H1 (cell line): ENCODE measurements around the gene PSMB9. TPM values are rescaled to one million over a fixed set of nuclear protein-coding genes. Genes with fewer than 3 reads are reported as not detected.

Source experiments
- CTCF ChIA-PET: fragments of 300-600 bp; sonication (Branson Sonifier 250); formaldehyde crosslinking; loops from one replicate; lab custom pipeline; 2021; ENCODE audit not compliant: partially characterized antibody; lab: Charles Lee
- POLR2A ChIA-PET: fragments of 300-600 bp; sonication (Branson Sonifier 250); formaldehyde crosslinking; loops from one replicate; lab custom pipeline; 2021; ENCODE audit warnings: inconsistent platforms; ENCODE audit not compliant: partially characterized antibody; lab: Charles Lee
- DNase-seq, 2 experiments: peaks; one replicate each; pipeline versions ENCODE4 v3.0.0 to v3.0.0-alpha.2; 2010 to 2022; ENCODE audit warnings: low spot score in 2 of 2, low read depth in 1 of 2, mixed read lengths in 1 of 2
- FAIRE-seq: peaks from 2 replicates; lab custom pipeline; 2011; peaks lifted over from hg19 to GRCh38; lab: Jason Lieb, UNC
- H2AFZ ChIP-seq: 2 replicates; pipeline ENCODE4 v1.8.1; 2012; ENCODE audit warnings: low read length, inconsistent platforms
- H2AK5ac ChIP-seq: 2 replicates; pipeline ENCODE4 v1.6.1; 2013; ENCODE audit warnings: low read depth, low read length
- H2BK120ac ChIP-seq: replicated peaks from 2 replicates; pipeline ENCODE3; 2013; ENCODE audit warnings: low read depth, low read length, inconsistent platforms
- H2BK12ac ChIP-seq: 2 replicates; pipeline ENCODE4 v1.6.1; 2013; ENCODE audit warnings: low read depth, low read length
- H2BK15ac ChIP-seq: 2 replicates; pipeline ENCODE4 v1.6.1; 2013; ENCODE audit warnings: low read length
- H2BK20ac ChIP-seq: 2 replicates; pipeline ENCODE4 v1.6.1; 2013; ENCODE audit warnings: low read length
- H2BK5ac ChIP-seq: 2 replicates; pipeline ENCODE4 v1.6.1; 2013; ENCODE audit warnings: low read depth, low read length
- H3K14ac ChIP-seq: 2 replicates; pipeline ENCODE4 v1.6.1; 2013; ENCODE audit warnings: inconsistent platforms; ENCODE audit not compliant: insufficient read length
- H3K18ac ChIP-seq: 2 replicates; pipeline ENCODE4 v1.6.1; 2013; ENCODE audit warnings: low read length; ENCODE audit errors: extremely low read depth
- H3K23ac ChIP-seq: 2 replicates; pipeline ENCODE4 v1.6.1; 2013; ENCODE audit warnings: inconsistent platforms; ENCODE audit not compliant: insufficient read length
- H3K23me2 ChIP-seq: 2 replicates; pipeline ENCODE4 v1.6.1; 2013; ENCODE audit warnings: low read depth, low read length
- H3K27ac ChIP-seq: 2 replicates; pipeline ENCODE4 v1.6.1; 2011; ENCODE audit warnings: low read depth, low read length, inconsistent platforms
- H3K27me3 ChIP-seq, 4 experiments: replicated peaks in 1 of 4; 1 replicate in 1 of 4; 2 replicates in 3 of 4; pipeline versions ENCODE4 v1.6.1 to v1.8.1; 2011 to 2013; ENCODE audit warnings: low read length in 3 of 4, mild to moderate bottlenecking in 3 of 4, inconsistent platforms in 2 of 4, mixed read lengths in 2 of 4, moderate library complexity in 1 of 4; ENCODE audit not compliant: control insufficient read depth in 3 of 4, insufficient read depth in 3 of 4; ENCODE audit errors: extremely low read depth in 1 of 4
- H3K36me3 ChIP-seq, 4 experiments: 2 replicates each; pipeline versions ENCODE4 v1.6.1 to v1.8.1; 2011 to 2013; ENCODE audit warnings: mild to moderate bottlenecking in 4 of 4, low read length in 3 of 4, moderate library complexity in 2 of 4, control low read depth in 1 of 4, inconsistent platforms in 1 of 4; ENCODE audit not compliant: insufficient read depth in 4 of 4, control insufficient read depth in 2 of 4
- H3K4ac ChIP-seq: replicated peaks from 2 replicates; pipeline ENCODE3; 2013; ENCODE audit warnings: low read length, low read depth, mixed read lengths, inconsistent platforms; ENCODE audit not compliant: insufficient read length
- H3K4me1 ChIP-seq, 4 experiments: replicated peaks in 1 of 4; 1 replicate in 1 of 4; 2 replicates in 3 of 4; pipeline versions ENCODE4 v1.6.1 to v1.8.1; 2011 to 2013; ENCODE audit warnings: low read length in 3 of 4, inconsistent platforms in 2 of 4, mixed read lengths in 1 of 4; ENCODE audit not compliant: insufficient read depth in 4 of 4, control insufficient read depth in 3 of 4
- H3K4me2 ChIP-seq, 2 experiments: 2 replicates each; pipeline versions ENCODE4 v1.6.1 to v1.8.1; 2011 to 2013; ENCODE audit warnings: low read depth in 2 of 2, low read length in 2 of 2, control low read depth in 1 of 2, inconsistent platforms in 1 of 2, mild to moderate bottlenecking in 1 of 2; ENCODE audit not compliant: insufficient read depth in 1 of 2
- H3K4me3 ChIP-seq, 4 experiments: fragments of 200-600, 300-600 bp in 1 of 4; sonication (generic), shearing (Covaris generic), sonication (Bioruptor Twin) in 1 of 4; 2 replicates each; pipeline versions ENCODE4 v1.5.1 to v1.8.1; 2011 to 2016; ENCODE audit warnings: low read length in 4 of 4, low read depth in 3 of 4, control low read depth in 2 of 4, inconsistent platforms in 2 of 4, mild to moderate bottlenecking in 2 of 4, mixed read lengths in 1 of 4, moderate library complexity in 1 of 4; ENCODE audit not compliant: insufficient read depth in 2 of 4; ENCODE audit errors: extremely low read depth in 1 of 4
- H3K56ac ChIP-seq: replicated peaks from 2 replicates; pipeline ENCODE3; 2013; ENCODE audit warnings: low read depth, mild to moderate bottlenecking, mixed read lengths, low read length, inconsistent platforms; ENCODE audit not compliant: insufficient read length
- H3K79me1 ChIP-seq: 2 replicates; pipeline ENCODE4 v1.6.1; 2013; ENCODE audit warnings: low read depth, low read length, control low read depth
- H3K79me2 ChIP-seq, 2 experiments: 2 replicates each; pipeline versions ENCODE4 v1.6.1 to v1.8.1; 2012 to 2013; ENCODE audit warnings: low read length in 2 of 2, mild to moderate bottlenecking in 2 of 2, inconsistent platforms in 1 of 2; ENCODE audit not compliant: insufficient read depth in 2 of 2, control insufficient read depth in 1 of 2
- H3K9ac ChIP-seq, 4 experiments: replicated peaks in 1 of 4; 1 replicate in 1 of 4; 2 replicates in 3 of 4; pipeline versions ENCODE4 v1.6.1 to v1.8.1; 2011 to 2013; ENCODE audit warnings: low read depth in 3 of 4, low read length in 3 of 4, control low read depth in 2 of 4, mild to moderate bottlenecking in 2 of 4, moderate library complexity in 2 of 4, inconsistent platforms in 1 of 4; ENCODE audit errors: extremely low read depth in 1 of 4
- H3K9me3 ChIP-seq, 2 experiments: 2 replicates each; pipeline versions ENCODE4 v1.6.1 to v1.8.1; 2012 to 2013; ENCODE audit warnings: mild to moderate bottlenecking in 2 of 2, moderate library complexity in 2 of 2, control low read depth in 1 of 2, inconsistent platforms in 1 of 2, low read depth in 1 of 2, low read length in 1 of 2, mixed read lengths in 1 of 2; ENCODE audit not compliant: insufficient read depth in 2 of 2
- H4K20me1 ChIP-seq, 2 experiments: replicated peaks in 1 of 2; 2 replicates each; pipeline versions ENCODE3 to v1.8.1; 2011 to 2013; ENCODE audit warnings: inconsistent platforms in 2 of 2, low read length in 2 of 2, mild to moderate bottlenecking in 1 of 2; ENCODE audit not compliant: insufficient read depth in 2 of 2, control insufficient read depth in 1 of 2
- H4K5ac ChIP-seq: 2 replicates; pipeline ENCODE4 v1.6.1; 2013; ENCODE audit warnings: low read length, low read depth, mixed read lengths, inconsistent platforms; ENCODE audit not compliant: insufficient read length
- H4K8ac ChIP-seq: 2 replicates; pipeline ENCODE4 v1.8.0; 2013; ENCODE audit warnings: mild to moderate bottlenecking, moderate library complexity, low read length, inconsistent platforms; ENCODE audit not compliant: insufficient read depth; ENCODE audit errors: extremely low read depth
- H4K91ac ChIP-seq: replicated peaks from 2 replicates; pipeline ENCODE3; 2013; ENCODE audit warnings: low read length, mixed read lengths, inconsistent platforms; ENCODE audit not compliant: insufficient read length
- CHD2 ChIP-seq: IDR thresholded peaks from 2 replicates; pipeline ENCODE4 v1.6.1; 2012; ENCODE audit warnings: low read length, improper control_type of control experiment
- MAFK ChIP-seq: IDR thresholded peaks from 2 replicates; pipeline ENCODE4 v1.6.1; 2012; ENCODE audit warnings: low read depth, mild to moderate bottlenecking, improper control_type of control experiment, low read length
- WGBS, 2 experiments: shearing (Covaris generic) in 1 of 2; methylation state at CpG; one replicate each; pipeline versions ENCODE4 v1.1.6 to v1.1.7; 2013 to 2015; ENCODE audit warnings: low lambda C conversion rate in 2 of 2, mixed read lengths in 2 of 2, inconsistent platforms in 1 of 2, low coverage in 1 of 2, missing lambda C conversion rate in 1 of 2; ENCODE audit not compliant: insufficient replicate concordance in 2 of 2, insufficient coverage in 1 of 2, insufficient read length in 1 of 2; ENCODE audit errors: extremely low coverage in 1 of 2, missing lambda C conversion rate in 1 of 2; 5-methylcytosine and 5-hydroxymethylcytosine counted together
- polyA plus RNA-seq, 7 experiments: library from polyadenylated mRNA; depleted of rRNA in 3 of 7; stranded (reverse) in 5 of 7; unstranded in 2 of 7; fragments of >200 nt in 5 of 7; fragments of 200-250 nt in 2 of 7; gene quantifications; 1 replicate in 5 of 7; 2 replicates in 1 of 7; 4 replicates in 1 of 7; pipeline versions ENCODE4 v1.2.1 to v1.2.3, GENCODE V29; 2011 to 2013; ENCODE audit warnings: missing spikeins in 2 of 7, mixed read lengths in 2 of 7
- total RNA-seq: library from RNA; stranded (reverse); fragmentation: NEBNext Ultra II Directional; extraction: Animal tissue kit (Norgen Biotek cat#: 25700); gene quantifications from 2 replicates; pipeline ENCODE4 v1.2.1, GENCODE V29; 2021

Gene PSMB9
- total and polyA plus RNA-seq, 2 of the 8 experiments (the other 6 are each of a cell fraction or from before 2014, with no cell fraction given) = 4.5 to 22.8 TPM

DNA sequence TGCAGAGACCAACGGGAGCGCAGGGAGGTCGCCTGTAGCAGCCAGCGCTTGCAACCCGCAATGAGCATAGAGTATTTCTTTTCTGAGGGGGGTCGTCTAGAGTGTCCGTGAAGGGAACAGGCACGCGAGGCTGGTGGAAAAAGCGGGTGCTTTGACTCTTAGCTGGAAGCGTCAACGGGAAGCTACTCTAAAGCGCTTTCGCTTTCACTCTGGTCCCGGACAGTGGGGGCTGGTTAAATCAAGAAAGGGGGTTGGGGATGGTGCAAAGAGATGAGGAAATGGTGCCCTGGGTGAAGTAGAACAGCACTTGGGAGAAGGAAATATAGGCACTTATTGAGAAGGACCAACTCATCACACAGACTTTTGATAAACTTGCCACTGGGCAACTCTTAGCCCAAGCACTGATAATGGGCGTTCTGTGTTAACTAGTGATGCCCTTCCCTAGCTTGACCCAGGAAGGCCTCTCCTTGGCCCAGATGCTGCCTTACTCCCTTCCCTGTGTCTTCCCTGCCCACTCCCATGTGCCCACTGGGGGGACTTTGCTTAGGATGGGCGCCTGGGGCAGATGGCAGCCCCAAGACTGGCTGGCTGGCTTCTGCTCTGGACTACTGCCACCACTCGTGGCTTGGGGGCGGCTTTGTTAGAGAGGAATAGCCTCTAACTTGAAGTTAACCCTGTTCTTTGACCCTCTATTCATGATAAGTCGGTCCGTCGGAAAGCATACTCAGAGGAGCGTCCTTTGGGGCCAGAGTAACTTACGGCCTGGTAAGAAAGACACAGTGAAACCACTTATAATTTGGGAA lies 585 bp downstream of the PSMB9 start:
- Histone ChIP-seq H3K56ac (no peak overlapping the region), H3K23me2 (peaks cover 13% of the 10 kb centered on the region), H2AK5ac (no peak overlapping the region), H3K4me2 (peak overlapping the region; percentile 98 to 99), H4K5ac (no peak overlapping the region), H3K27ac (no peak overlapping the region), H3K23ac (no peak overlapping the region), H3K36me3 (peaks cover 0 to 4% (median 0%) of the 10 kb centered on the region in 4 experiments; a peak in 1 of 8 replicates), H2BK5ac (no peak overlapping the region), H2BK15ac (0 out of 2 replicates have a peak overlapping the region, but pooled peaks have one; percentile 10), H3K4ac (no peak overlapping the region), H3K27me3 (peaks cover 6 to 41% (median 36%) of the 10 kb centered on the region in 4 experiments), H3K4me3 (peak overlapping the region; percentile 26 to 77 (median 66)), H2BK12ac (no peak overlapping the region), H3K9ac (no peak overlapping the region), H4K8ac (no peak overlapping the region), H2BK20ac (no peak overlapping the region), H3K14ac (no peak overlapping the region), H3K79me2 (no peaks in the 10 kb centered on the region), H3K79me1 (no peaks in the 10 kb centered on the region), H4K91ac (no peak overlapping the region), H2BK120ac (no peak overlapping the region), H3K18ac (no peak overlapping the region), H4K20me1 (no peaks in the 10 kb centered on the region), H3K9me3 (no peaks in the 10 kb centered on the region), H3K4me1 (peaks cover 0 to 4% (median 1%) of the 10 kb centered on the region in 4 experiments; a peak in 4 of 7 replicates)
- 35% methylated on average over 22 of the region's 24 CpGs; no CpG with 5 or more reads in 1 of the 2 experiments for WGBS, 2 experiments
- POLR2A ChIA-PET = interaction anchor here (0.6 to 4.0 kb wide), 5 partner anchors 10 to 141 kb away, joined by 3 to 49 read pairs (median 4); partner anchors contain the start of gene BRD2
- FAIRE-seq = no peak
- no peak for DNase-seq
- CTCF ChIA-PET = interaction anchor here (0.6 to 19.9 kb wide), 9 partner anchors 13 to 265 kb away, joined by 3 to 402 read pairs (median 4); partner anchors contain the start of genes PSMB8 and TAP2
- TF ChIP-seq MAFK (no peak), CHD2 (0 out of 2 replicates have a peak, but pooled peaks have one; percentile 3)
- TF ChIP-seq, all 59 proteins: peak for 1
- peak overlapping the region; percentile 97 for H2AFZ ChIP-seq
